ENCODE measurements around the gene TRIM29.

The TRIM29 gene

DNA sequence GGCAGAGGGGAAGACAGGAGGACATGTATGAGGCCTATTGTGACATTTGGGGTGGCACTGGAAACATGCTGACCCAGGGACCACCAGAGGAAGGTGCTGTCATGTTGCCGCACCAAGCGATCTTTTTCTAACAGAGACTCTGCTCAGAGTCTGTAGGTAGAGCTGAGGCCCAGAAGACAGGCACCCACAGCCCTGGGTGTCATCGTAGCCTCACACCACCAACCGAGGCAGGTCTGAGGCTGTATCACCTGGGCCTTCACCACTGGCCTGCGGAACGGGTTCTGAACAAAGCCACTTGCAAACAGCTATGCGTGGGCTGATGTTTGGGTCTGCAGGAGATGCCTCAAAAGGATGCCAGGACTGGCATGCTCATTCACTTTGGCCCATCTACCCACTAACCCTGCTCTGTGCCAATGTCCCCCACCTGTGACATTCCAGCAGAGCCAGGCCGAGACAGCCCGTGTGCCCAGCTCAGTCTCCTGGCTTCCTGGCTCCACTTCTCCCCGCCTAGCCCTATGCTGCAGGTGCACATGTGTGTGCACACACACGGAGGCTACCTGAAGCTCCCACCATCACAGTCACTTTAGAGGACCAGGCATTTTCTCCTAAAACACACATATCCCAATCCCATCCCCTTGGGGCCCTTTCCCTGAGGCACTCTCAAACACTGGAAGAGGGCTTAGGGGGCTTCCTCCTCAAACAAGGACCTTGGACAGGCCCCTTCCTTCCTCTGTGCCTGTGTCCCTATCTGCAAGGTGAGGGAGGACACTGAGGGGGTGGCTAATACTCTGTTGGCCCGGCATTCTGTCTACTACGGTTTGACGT is 3.6 kb downstream of the TRIM29 start:
- Histone ChIP-seq H3K79me2 (ENCODE audit: control insufficient read depth, low read length) (no peaks in the 10 kb centered on the region), H3K9me3 (ENCODE audit: control insufficient read depth, insufficient read depth, low read length) (no peaks in the 10 kb centered on the region), H3K9me2 (replicated peaks; ENCODE audit: control insufficient read depth, low read length) (no peaks in the 10 kb centered on the region), H3K36me3 (ENCODE audit: control insufficient read depth, low read length) (no peaks in the 10 kb centered on the region), H3K4me1 (ENCODE audit: control insufficient read depth, low read length) (no peaks in the 10 kb centered on the region), H4K20me1 (ENCODE audit: control insufficient read depth, insufficient read depth, low read depth, low read length) (no peaks in the 10 kb centered on the region), H3K27ac (ENCODE audit: low read depth, low read length) (no peak overlapping the region), H3K4me2 (ENCODE audit: low read length) (no peak overlapping the region), H3K4me3 (ENCODE audit: low read length) (no peak overlapping the region), H3K27me3 (ENCODE audit: control insufficient read depth, low read length) (peaks cover 17% of the 10 kb centered on the region), H3F3A (ENCODE audit: control insufficient read depth, insufficient read depth) (no peaks in the 10 kb centered on the region)
- TF ChIP-seq EZH2phosphoT487 (IDR thresholded peaks at IDR 0.05; ENCODE audit: borderline replicate concordance, low read length), result no peak
- TF ChIP-seq, protein P1, sequence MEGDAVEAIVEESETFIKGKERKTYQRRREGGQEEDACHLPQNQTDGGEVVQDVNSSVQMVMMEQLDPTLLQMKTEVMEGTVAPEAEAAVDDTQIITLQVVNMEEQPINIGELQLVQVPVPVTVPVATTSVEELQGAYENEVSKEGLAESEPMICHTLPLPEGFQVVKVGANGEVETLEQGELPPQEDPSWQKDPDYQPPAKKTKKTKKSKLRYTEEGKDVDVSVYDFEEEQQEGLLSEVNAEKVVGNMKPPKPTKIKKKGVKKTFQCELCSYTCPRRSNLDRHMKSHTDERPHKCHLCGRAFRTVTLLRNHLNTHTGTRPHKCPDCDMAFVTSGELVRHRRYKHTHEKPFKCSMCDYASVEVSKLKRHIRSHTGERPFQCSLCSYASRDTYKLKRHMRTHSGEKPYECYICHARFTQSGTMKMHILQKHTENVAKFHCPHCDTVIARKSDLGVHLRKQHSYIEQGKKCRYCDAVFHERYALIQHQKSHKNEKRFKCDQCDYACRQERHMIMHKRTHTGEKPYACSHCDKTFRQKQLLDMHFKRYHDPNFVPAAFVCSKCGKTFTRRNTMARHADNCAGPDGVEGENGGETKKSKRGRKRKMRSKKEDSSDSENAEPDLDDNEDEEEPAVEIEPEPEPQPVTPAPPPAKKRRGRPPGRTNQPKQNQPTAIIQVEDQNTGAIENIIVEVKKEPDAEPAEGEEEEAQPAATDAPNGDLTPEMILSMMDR (IDR thresholded peaks at IDR 0.05; ENCODE audit: low read depth, low read length, poor library complexity, severe bottlenecking), result no peak

DNA sequence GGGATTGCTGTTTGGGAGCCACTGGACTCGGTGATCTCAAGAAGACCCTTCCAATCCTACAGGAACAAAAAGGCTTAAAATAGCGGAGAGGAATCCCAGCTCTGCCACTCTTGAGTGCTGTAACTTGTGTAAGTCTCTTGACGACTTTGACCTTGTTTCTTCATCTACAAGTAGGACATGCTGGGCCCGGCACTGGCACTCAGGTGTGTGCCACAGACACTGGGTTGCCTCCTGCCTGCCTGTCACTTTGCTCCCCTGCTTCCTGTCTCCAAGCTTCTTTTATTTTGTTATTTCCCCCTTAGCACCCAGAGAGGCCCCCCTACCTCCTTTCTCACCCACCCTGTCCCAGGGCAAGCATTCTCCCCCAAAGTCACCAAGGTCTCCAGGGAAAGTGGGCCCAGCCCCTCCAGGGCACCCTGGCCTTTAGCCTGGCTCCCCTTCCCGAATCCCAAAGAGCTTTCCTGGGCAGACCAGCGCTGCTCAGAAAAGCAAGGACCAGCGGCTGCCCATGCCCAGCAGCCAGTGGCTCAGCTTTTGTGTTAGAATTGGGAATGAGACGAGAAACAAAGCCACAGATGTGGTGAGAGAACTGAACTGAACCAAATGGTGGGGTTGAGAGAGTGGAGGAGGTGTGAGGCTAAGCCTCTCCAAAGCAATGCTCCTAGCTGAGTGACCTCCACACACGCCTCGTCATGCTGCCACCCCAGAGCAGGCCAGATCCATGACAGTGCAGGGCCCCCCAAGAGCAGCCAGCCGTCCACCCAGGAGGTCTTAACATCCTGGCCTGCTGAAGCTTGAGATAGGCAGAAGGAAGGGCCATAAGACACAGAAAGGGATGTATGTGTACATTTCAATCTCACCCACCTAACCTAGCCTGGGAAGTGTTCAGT is 4.5 kb downstream of the TRIM29 start:
- no peaks in the 10 kb centered on the region for H3F3A ChIP-seq (ENCODE audit: control insufficient read depth, insufficient read depth)
- no peak overlapping the region for H3K4me2 ChIP-seq (ENCODE audit: low read length)
- H3K9me3 ChIP-seq (ENCODE audit: control insufficient read depth, insufficient read depth, low read length), result no peaks in the 10 kb centered on the region
- TF ChIP-seq, protein P1 (IDR thresholded peaks at IDR 0.05; ENCODE audit: low read depth, low read length, poor library complexity, severe bottlenecking), result no peak
- no peak for TF ChIP-seq EZH2phosphoT487 (IDR thresholded peaks at IDR 0.05; ENCODE audit: borderline replicate concordance, low read length)
- no peak overlapping the region for H3K4me3 ChIP-seq (ENCODE audit: low read length)
- H3K27me3 ChIP-seq (ENCODE audit: control insufficient read depth, low read length), result peaks cover 17% of the 10 kb centered on the region
- H4K20me1 ChIP-seq (ENCODE audit: control insufficient read depth, insufficient read depth, low read depth, low read length), result no peaks in the 10 kb centered on the region
- no peaks in the 10 kb centered on the region for H3K4me1 ChIP-seq (ENCODE audit: control insufficient read depth, low read length)
- no peaks in the 10 kb centered on the region for H3K79me2 ChIP-seq (ENCODE audit: control insufficient read depth, low read length)
- no peaks in the 10 kb centered on the region for H3K9me2 ChIP-seq (replicated peaks; ENCODE audit: control insufficient read depth, low read length)
- H3K36me3 ChIP-seq (ENCODE audit: control insufficient read depth, low read length), result no peaks in the 10 kb centered on the region
- no peak overlapping the region for H3K27ac ChIP-seq (ENCODE audit: low read depth, low read length)

DNA sequence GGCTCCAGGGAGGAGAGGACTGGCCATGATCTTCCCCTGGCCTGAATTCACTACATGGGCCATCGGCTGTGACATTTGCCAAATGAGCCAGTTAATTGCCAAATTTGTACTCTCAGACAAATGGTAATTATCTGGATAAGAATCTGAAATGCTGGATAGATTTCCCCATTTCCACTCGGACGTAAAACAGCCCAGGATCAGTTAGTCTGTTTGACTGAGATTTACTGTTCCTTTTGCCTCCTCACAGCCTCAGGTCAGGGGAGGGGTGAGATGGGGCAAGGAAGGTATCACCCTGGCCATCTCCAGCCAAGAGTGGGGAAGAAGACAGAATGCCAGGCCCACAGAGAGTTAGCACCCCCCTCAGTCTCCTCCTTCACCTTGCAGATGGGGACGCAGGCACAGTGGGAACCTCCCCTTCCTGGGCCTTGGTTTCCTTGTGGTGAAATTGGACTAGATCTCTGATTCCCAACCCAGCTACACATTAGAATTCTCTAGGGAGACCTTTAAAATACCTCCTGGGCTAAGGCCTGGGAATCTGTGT is 5.2 kb downstream of the TRIM29 start:
- Histone ChIP-seq H3K4me2 (ENCODE audit: low read length) (no peak overlapping the region), H3K4me3 (ENCODE audit: low read length) (no peak overlapping the region)

More for the DNA sequence above, 5.2 kb downstream of the TRIM29 start:
- Histone ChIP-seq H3K27me3 (ENCODE audit: control insufficient read depth, low read length) (peaks cover 17% of the 10 kb centered on the region), H3K9me2 (replicated peaks; ENCODE audit: control insufficient read depth, low read length) (no peaks in the 10 kb centered on the region), H3K79me2 (ENCODE audit: control insufficient read depth, low read length) (no peaks in the 10 kb centered on the region), H3K4me1 (ENCODE audit: control insufficient read depth, low read length) (no peaks in the 10 kb centered on the region), H3F3A (ENCODE audit: control insufficient read depth, insufficient read depth) (no peaks in the 10 kb centered on the region), H3K36me3 (ENCODE audit: control insufficient read depth, low read length) (no peaks in the 10 kb centered on the region), H4K20me1 (ENCODE audit: control insufficient read depth, insufficient read depth, low read depth, low read length) (no peaks in the 10 kb centered on the region), H3K27ac (ENCODE audit: low read depth, low read length) (no peak overlapping the region), H3K9me3 (ENCODE audit: control insufficient read depth, insufficient read depth, low read length) (no peaks in the 10 kb centered on the region)
- TF ChIP-seq, protein P1 (IDR thresholded peaks at IDR 0.05; ENCODE audit: low read depth, low read length, poor library complexity, severe bottlenecking), result no peak
- TF ChIP-seq EZH2phosphoT487 (IDR thresholded peaks at IDR 0.05; ENCODE audit: borderline replicate concordance, low read length), result no peak

Data from DOHH2 (cell line).